Stomach (tissue), 9 donors: Measurements from ENCODE around the gene SNU13. TPM values are rescaled to one million over a fixed set of nuclear protein-coding genes. Genes with fewer than 3 reads are reported as not detected.
"Not testable (repeated sequence)": the region's sequence is repeated elsewhere in the genome, so short reads cannot be mapped to it uniquely, and the experiment has no call there.

Experiments
- DNase-seq, 2 donors: peaks; one replicate each; pipeline versions ENCODE4 v3.0.0 to v3.0.0-alpha.2; 2013 to 2019
- H3K27ac ChIP-seq, 5 donors: fragments of 200-600 bp in 4 of 5; sonication (generic) in 4 of 5; one replicate each; pipeline ENCODE4 v1.5.1; 2013 to 2019; ENCODE audit warnings: mild to moderate bottlenecking in 1 of 5, moderate library complexity in 1 of 5
- H3K27me3 ChIP-seq, 3 donors: fragments of 200-600 bp; sonication (generic); one replicate each; pipeline ENCODE4 v1.5.1; 2017 to 2019; ENCODE audit warnings: mixed run types in 1 of 3
- H3K36me3 ChIP-seq, 4 donors: fragments of 200-600 bp; sonication (generic); 1 replicate in 3 of 4; 2 replicates in 1 of 4; pipeline ENCODE4 v1.5.1; 2016 to 2019
- H3K4me1 ChIP-seq, 4 donors: fragments of 200-600 bp; sonication (generic); one replicate each; pipeline ENCODE4 v1.5.1; 2016 to 2019
- H3K4me3 ChIP-seq, 4 donors: fragments of 200-600 bp; sonication (generic) in 3 of 4; one replicate each; pipeline ENCODE4 v1.5.1; 2016 to 2019; ENCODE audit warnings: mild to moderate bottlenecking in 1 of 4
- H3K9me3 ChIP-seq, 4 donors: fragments of 200-600 bp; sonication (generic); one replicate each; pipeline ENCODE4 v1.5.1; 2016 to 2019
- EP300 ChIP-seq: sonication (generic); formaldehyde crosslinking; IDR thresholded peaks from one replicate; pipeline ENCODE4 v1.6.1; 2017; ENCODE audit warnings: antibody characterized with exemption
- POLR2A ChIP-seq, 4 donors: fragments of 450-650 bp; IDR thresholded peaks; one replicate each; pipeline ENCODE4 v1.6.1; 2016; ENCODE audit warnings: antibody characterized with exemption in 4 of 4, control low read depth in 2 of 4, mild to moderate bottlenecking in 1 of 4, moderate library complexity in 1 of 4
- POLR2AphosphoS5 ChIP-seq, 3 donors: sonication (generic); formaldehyde crosslinking; IDR thresholded peaks; one replicate each; pipeline ENCODE4 v1.6.1; 2016; ENCODE audit warnings: antibody characterized with exemption in 3 of 3
- WGBS, 5 donors: extraction: QIAGEN DNeasy Blood & Tissue Kit in 3 of 5; methylation state at CpG; one replicate each; pipeline versions ENCODE4 v1.1.5 to v1.1.7; 2013 to 2018; 5-methylcytosine and 5-hydroxymethylcytosine counted together
- intact Hi-C: fragments of 100-400 bp; cut with DNase I; formaldehyde crosslinking; loops from one replicate; pipeline ENCODE4 v1.15.1; 2023; ENCODE audit warnings: low total_unique reads
- polyA plus RNA-seq, 3 donors: library from polyadenylated mRNA; stranded (reverse); fragments of 200-250 nt; gene quantifications; one replicate each; pipeline ENCODE4 v1.2.3, GENCODE V29; 2013
- total RNA-seq, 5 donors: library from RNA; depleted of rRNA; stranded (reverse); fragments of >200 nt; gene quantifications; one replicate each; pipeline versions ENCODE4 v1.1.0 to v1.2.3, GENCODE V29; 2014 to 2016
- TF ChIP-seq, protein P1 (sequence below), 7 experiments: fragments of 450-650 bp in 4 of 7; fragments of 200-600 bp in 3 of 7; sonication (generic) in 3 of 7; IDR thresholded peaks; one replicate each; pipeline ENCODE4 v1.5.1; 2016 to 2019; ENCODE audit warnings: antibody characterized with exemption in 7 of 7, control low read depth in 2 of 7, mild to moderate bottlenecking in 1 of 7
- donor health status: healthy with polysubstance abuse.
- donor health status: Bipolar disorder and iron deficiency.
- donor health status: healthy.

SNU13 gene
- total and polyA plus RNA-seq, 8 donors = 12.2 to 154 (median 98.1) TPM

DNA sequence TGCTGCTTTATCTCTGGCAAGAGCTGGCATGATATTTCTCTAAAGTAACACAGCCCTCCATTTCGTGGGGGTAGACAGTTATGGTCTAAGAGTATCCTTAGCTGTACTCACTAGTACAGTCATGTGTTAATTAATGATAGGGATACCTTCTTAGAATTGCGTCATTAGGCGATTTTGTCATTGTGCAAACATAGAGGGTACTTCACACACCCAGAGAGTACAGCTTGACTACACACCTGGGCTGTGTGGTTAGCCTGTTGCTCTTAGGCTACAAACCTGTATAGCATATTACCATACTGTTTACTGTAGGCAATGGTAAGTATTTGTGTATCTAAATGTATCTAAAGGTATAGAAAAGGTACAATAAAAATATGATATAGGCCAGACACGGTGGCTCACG lies 50.5 kb downstream of the SNU13 start:
- H3K36me3 ChIP-seq = peaks cover 85 to 100% (median 100%) of the 10 kb centered on the region in 4 donors
- TF ChIP-seq EP300 (no peak), POLR2AphosphoS5 (IDR thresholded peaks at IDR 0.05) (no peak), POLR2A (IDR thresholded peaks at IDR 0.05) (no peak)
- TF ChIP-seq, protein P1, sequence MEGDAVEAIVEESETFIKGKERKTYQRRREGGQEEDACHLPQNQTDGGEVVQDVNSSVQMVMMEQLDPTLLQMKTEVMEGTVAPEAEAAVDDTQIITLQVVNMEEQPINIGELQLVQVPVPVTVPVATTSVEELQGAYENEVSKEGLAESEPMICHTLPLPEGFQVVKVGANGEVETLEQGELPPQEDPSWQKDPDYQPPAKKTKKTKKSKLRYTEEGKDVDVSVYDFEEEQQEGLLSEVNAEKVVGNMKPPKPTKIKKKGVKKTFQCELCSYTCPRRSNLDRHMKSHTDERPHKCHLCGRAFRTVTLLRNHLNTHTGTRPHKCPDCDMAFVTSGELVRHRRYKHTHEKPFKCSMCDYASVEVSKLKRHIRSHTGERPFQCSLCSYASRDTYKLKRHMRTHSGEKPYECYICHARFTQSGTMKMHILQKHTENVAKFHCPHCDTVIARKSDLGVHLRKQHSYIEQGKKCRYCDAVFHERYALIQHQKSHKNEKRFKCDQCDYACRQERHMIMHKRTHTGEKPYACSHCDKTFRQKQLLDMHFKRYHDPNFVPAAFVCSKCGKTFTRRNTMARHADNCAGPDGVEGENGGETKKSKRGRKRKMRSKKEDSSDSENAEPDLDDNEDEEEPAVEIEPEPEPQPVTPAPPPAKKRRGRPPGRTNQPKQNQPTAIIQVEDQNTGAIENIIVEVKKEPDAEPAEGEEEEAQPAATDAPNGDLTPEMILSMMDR (IDR thresholded peaks at IDR 0.05) = no peak

DNA sequence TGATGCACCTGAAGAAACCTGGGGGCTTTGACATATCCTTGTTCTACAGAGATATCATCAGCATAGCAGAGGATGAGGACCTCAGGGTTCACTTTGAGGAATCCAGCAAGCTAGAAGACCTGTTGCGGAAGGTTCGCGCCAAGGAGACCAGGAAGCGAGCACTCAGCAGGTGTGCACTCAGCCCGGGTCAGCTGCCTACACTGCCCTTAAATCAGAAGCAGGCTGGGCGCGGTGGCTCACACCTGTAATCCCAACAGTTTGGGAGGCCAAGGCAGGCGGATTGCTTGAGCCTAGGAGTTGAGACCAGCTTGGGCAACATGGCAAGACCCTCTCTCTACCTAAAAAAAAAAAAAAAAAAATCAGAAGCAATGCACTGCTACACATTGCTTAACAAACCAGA lies 51.0 kb downstream of the SNU13 start:
- H3K27ac ChIP-seq, intact Hi-C loops, H3K4me3 ChIP-seq, H3K27me3 ChIP-seq, H3K4me1 ChIP-seq, DNase-seq, H3K9me3 ChIP-seq: not testable (repeated sequence)
- H3K36me3 ChIP-seq = peaks cover 80 to 100% (median 99%) of the 10 kb centered on the region in 4 donors
- 94 to 98% (median 96%) methylated on average over 8 of the region's 8 CpGs for WGBS, 5 donors

More for the DNA sequence above, 50.5 kb downstream of the SNU13 start:
- Histone ChIP-seq H3K4me3 (no peak overlapping the region), H3K27ac (no peak overlapping the region), H3K27me3 (no peaks in the 10 kb centered on the region), H3K9me3 (no peaks in the 10 kb centered on the region), H3K4me1 (peaks cover 0 to 6% (median 0%) of the 10 kb centered on the region in 4 donors)
- WGBS, 5 donors = 88 to 93% (median 91%) methylated on average over 5 of the region's 5 CpGs
- intact Hi-C loops = no loop called here
- DNase-seq = no peak

GRCh38 chr22:41636467-41636866 lies 52.2 kb downstream of the SNU13 start:
- WGBS, 5 donors = 66 to 80% (median 76%) methylated on average over 7 of the region's 7 CpGs
- no peaks in the 10 kb centered on the region for H3K27me3 ChIP-seq
- intact Hi-C loops = no loop called here
- H3K27ac ChIP-seq = peak overlapping the region in 1 of 5 donors; percentile 28
- no peak overlapping the region for H3K4me3 ChIP-seq
- no peaks in the 10 kb centered on the region for H3K9me3 ChIP-seq
- peaks cover 70 to 99% (median 98%) of the 10 kb centered on the region in 4 donors for H3K36me3 ChIP-seq
- no peak for DNase-seq
- TF ChIP-seq, protein P1 (IDR thresholded peaks at IDR 0.05) = no peak
- TF ChIP-seq POLR2AphosphoS5 (IDR thresholded peaks at IDR 0.05) (no peak), POLR2A (IDR thresholded peaks at IDR 0.05) (no peak), EP300 (no peak)
- peaks cover 0 to 6% (median 0%) of the 10 kb centered on the region in 4 donors for H3K4me1 ChIP-seq

DNA sequence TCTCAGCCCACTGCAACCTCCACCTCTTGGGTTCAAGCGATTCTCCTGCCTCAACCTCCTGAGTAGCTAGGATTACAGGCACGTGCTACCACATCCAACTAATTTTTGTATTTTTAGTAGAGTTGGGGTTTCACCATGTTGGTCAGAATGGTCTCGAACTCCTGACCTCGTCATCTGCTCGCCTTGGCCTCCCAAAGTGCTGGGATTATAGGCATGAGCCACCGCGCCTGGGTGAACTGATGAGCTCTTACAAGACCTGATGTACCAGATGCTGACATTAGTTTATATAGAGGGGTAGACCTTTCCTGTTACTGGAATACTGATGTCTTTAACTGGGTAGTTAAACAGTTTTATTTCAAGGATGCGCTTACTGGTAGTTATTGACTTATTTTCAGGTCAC lies 54.1 kb downstream of the SNU13 start:
- H3K4me1 ChIP-seq, H3K27ac ChIP-seq, DNase-seq, intact Hi-C loops, H3K9me3 ChIP-seq, H3K4me3 ChIP-seq, H3K27me3 ChIP-seq: not testable (repeated sequence)
- H3K36me3 ChIP-seq = peaks cover 61 to 98% (median 96%) of the 10 kb centered on the region in 4 donors
- 96 to 98% (median 96%) methylated on average over 8 of the region's 8 CpGs for WGBS, 5 donors

DNA sequence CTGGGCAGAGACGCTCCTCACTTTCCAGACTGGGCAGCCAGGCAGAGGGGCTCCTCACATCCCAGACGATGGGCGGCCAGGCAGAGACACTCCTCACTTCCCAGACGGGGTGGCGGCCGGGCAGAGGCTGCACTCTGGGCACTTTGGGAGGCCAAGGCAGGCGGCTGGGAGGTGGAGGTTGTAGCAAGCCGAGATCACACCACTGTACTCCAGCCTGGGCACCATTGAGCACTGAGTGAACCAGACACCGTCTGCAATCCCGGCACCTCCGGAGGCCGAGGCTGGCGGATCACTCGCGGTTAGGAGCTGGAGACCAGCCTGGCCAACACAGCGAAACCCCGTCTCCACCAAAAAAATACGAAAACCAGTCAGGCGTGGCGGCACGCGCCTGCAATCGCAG lies 57.1 kb downstream of the SNU13 start:
- H3K4me1 ChIP-seq, intact Hi-C loops, DNase-seq, H3K27ac ChIP-seq, H3K27me3 ChIP-seq, H3K4me3 ChIP-seq, H3K9me3 ChIP-seq: not testable (repeated sequence)
- H3K36me3 ChIP-seq = peaks cover 63 to 98% (median 96%) of the 10 kb centered on the region in 4 donors
- WGBS, 5 donors = 97 to 100% (median 100%) methylated on average over 1 to 13 of the region's 23 CpGs

- H3K36me3 ChIP-seq = peaks cover 63 to 98% (median 96%) of the 10 kb centered on the region in 4 donors
- H3K27ac ChIP-seq, H3K27me3 ChIP-seq, H3K4me1 ChIP-seq, H3K9me3 ChIP-seq, intact Hi-C loops, H3K4me3 ChIP-seq, DNase-seq: not testable (repeated sequence)
- WGBS, 5 donors = 96 to 100% (median 98%) methylated on average over 12 to 23 of the region's 28 CpGs; no CpG with 5 or more reads in 1 of the 5 donors
These were observed 57.6 kb downstream of the SNU13 start for GRCh38 chr22:41631115-41631514.
